Skeletal muscle satellite cell (primary cell): ENCODE results near the gene CAPRIN2.

Experiments used
- H3K27me3 ChIP-seq: 2 replicates; pipeline ENCODE4 v1.7.0; 2013; ENCODE audit warnings: low read length; ENCODE audit not compliant: control insufficient read depth, insufficient read depth
- H3K36me3 ChIP-seq: 2 replicates; pipeline ENCODE4 v1.7.0; 2013; ENCODE audit warnings: mild to moderate bottlenecking, control low read depth, low read length; ENCODE audit not compliant: insufficient read depth
- H3K4me1 ChIP-seq: 2 replicates; pipeline ENCODE4 v1.7.0; 2013; ENCODE audit warnings: low read length; ENCODE audit not compliant: control insufficient read depth, insufficient read depth
- H3K4me2 ChIP-seq: 2 replicates; pipeline ENCODE4 v1.7.0; 2013; ENCODE audit warnings: mild to moderate bottlenecking, low read length
- H3K4me3 ChIP-seq: 2 replicates; pipeline ENCODE4 v1.7.0; 2013; ENCODE audit warnings: low read length
- H3K9ac ChIP-seq: 2 replicates; pipeline ENCODE4 v1.7.0; 2013; ENCODE audit warnings: mild to moderate bottlenecking, low read depth, low read length, moderate library complexity
- H3K9me3 ChIP-seq: replicated peaks from 2 replicates; pipeline ENCODE4 v1.7.0; 2013; ENCODE audit warnings: mild to moderate bottlenecking, control low read depth, low read length

CAPRIN2 gene

GRCh38 chr12:30696103-30696408 is 58.7 kb downstream of the CAPRIN2 start:
- H3K4me2 ChIP-seq = peak overlapping the region; percentile 92

GRCh38 chr12:30695199-30696102 is 59.3 kb downstream of the CAPRIN2 start, which contains the start of gene IPO8:
Gene IPO8 (minus strand): TSS chr12:30695869. CDS start chr12:30695647, 222 bp downstream.
- Histone ChIP-seq H3K4me1 (peaks cover 40% of the 10 kb centered on the region), H3K9me3 (no peaks in the 10 kb centered on the region), H3K36me3 (no peaks in the 10 kb centered on the region)

More at GRCh38 chr12:30696103-30696408, 58.7 kb downstream of the CAPRIN2 start:
- Histone ChIP-seq H3K36me3 (no peaks in the 10 kb centered on the region), H3K27me3 (no peaks in the 10 kb centered on the region), H3K4me1 (peaks cover 45% of the 10 kb centered on the region), H3K9me3 (no peaks in the 10 kb centered on the region), H3K9ac (peak overlapping the region; percentile 88), H3K4me3 (peak overlapping the region; percentile 89)

GRCh38 chr12:30694412-30695198 is 60.1 kb downstream of the CAPRIN2 start:
- H3K9me3 ChIP-seq = no peaks in the 10 kb centered on the region
- no peaks in the 10 kb centered on the region for H3K36me3 ChIP-seq
- H3K4me3 ChIP-seq = peak overlapping the region; percentile 89
- peak overlapping the region; percentile 92 for H3K4me2 ChIP-seq
- no peaks in the 10 kb centered on the region for H3K27me3 ChIP-seq
- H3K9ac ChIP-seq = peak overlapping the region; percentile 88
- peaks cover 39% of the 10 kb centered on the region for H3K4me1 ChIP-seq

More at GRCh38 chr12:30695199-30696102, 59.3 kb downstream of the CAPRIN2 start, which contains the start of gene IPO8:
- no peaks in the 10 kb centered on the region for H3K27me3 ChIP-seq
- H3K9ac ChIP-seq = peak within 1 kb of the TSS; percentile 88
- H3K4me3 ChIP-seq = peak within 1 kb of the TSS; percentile 89
- peak within 1 kb of the TSS; percentile 92 for H3K4me2 ChIP-seq

- Histone ChIP-seq H3K27me3 (no peaks in the 10 kb centered on the region), H3K9me3 (no peaks in the 10 kb centered on the region), H3K4me2 (peak overlapping the region; percentile 32), H3K4me3 (peak overlapping the region; percentile 17), H3K4me1 (peaks cover 39% of the 10 kb centered on the region), H3K9ac (no peak overlapping the region), H3K36me3 (no peaks in the 10 kb centered on the region)
Measured at GRCh38 chr12:30692470-30692869, 62.3 kb downstream of the CAPRIN2 start.

DNA sequence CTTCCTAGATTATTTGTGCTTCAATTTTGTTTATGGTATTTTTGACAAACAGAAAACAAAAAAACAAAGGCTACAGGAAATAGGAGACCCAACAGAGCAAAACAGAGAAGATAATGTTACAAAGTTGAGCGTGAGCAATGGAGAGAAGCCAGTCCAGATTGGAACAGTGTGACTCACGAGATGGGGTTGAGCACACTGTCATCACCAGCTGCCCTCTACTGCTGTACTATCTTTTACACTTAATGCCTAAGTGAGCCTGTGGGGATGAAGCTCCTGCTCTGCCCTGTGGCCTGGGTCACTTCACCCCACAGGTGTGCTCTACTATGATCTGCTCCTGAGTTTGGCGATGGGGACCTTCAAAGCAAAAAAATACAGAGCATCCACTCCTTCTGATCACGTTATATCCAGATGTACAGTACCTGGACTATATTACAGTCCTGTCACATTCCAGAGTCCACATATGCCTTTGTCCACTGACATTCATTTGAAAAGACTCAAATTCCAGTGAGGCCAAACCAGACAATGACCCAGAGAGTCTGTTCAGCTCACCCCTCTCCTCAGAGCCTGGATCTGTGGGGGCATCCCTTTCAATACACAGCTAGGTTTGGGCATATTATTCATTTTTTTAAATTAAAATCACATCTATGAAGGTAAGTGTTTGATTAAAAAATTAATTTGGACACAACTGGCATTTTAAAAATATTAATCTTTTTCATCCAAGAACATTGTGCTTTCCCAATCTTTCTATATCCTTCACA is 63.5 kb downstream of the CAPRIN2 start:
- no peak overlapping the region for H3K9ac ChIP-seq

GRCh38 chr12:30687265-30687986 is 67.3 kb downstream of the CAPRIN2 start:
- Histone ChIP-seq H3K9me3 (no peaks in the 10 kb centered on the region), H3K27me3 (no peaks in the 10 kb centered on the region), H3K4me1 (peaks cover 12% of the 10 kb centered on the region), H3K36me3 (peaks cover 11% of the 10 kb centered on the region), H3K9ac (no peak overlapping the region), H3K4me3 (no peak overlapping the region), H3K4me2 (no peak overlapping the region)

More for the DNA sequence above, 63.5 kb downstream of the CAPRIN2 start:
- peaks cover 37% of the 10 kb centered on the region for H3K4me1 ChIP-seq
- H3K4me2 ChIP-seq = peak overlapping the region; percentile 40
- H3K9me3 ChIP-seq = no peaks in the 10 kb centered on the region
- H3K4me3 ChIP-seq = no peak overlapping the region
- no peaks in the 10 kb centered on the region for H3K36me3 ChIP-seq
- no peaks in the 10 kb centered on the region for H3K27me3 ChIP-seq

- Histone ChIP-seq H3K4me3 (no peak overlapping the region), H3K4me1 (no peaks in the 10 kb centered on the region), H3K9me3 (no peaks in the 10 kb centered on the region), H3K27me3 (no peaks in the 10 kb centered on the region), H3K36me3 (peaks cover 47% of the 10 kb centered on the region), H3K9ac (no peak overlapping the region), H3K4me2 (no peak overlapping the region)
Measured at GRCh38 chr12:30679241-30679640, 75.5 kb downstream of the CAPRIN2 start.

- Histone ChIP-seq H3K36me3 (peaks cover 49% of the 10 kb centered on the region), H3K4me2 (no peak overlapping the region), H3K4me3 (no peak overlapping the region), H3K4me1 (no peaks in the 10 kb centered on the region), H3K9ac (no peak overlapping the region), H3K9me3 (no peaks in the 10 kb centered on the region), H3K27me3 (no peaks in the 10 kb centered on the region)
Measured at GRCh38 chr12:30678221-30678620, 76.5 kb downstream of the CAPRIN2 start.

GRCh38 chr12:30661210-30661609 is 93.5 kb downstream of the CAPRIN2 start:
- peaks cover 32% of the 10 kb centered on the region for H3K36me3 ChIP-seq

More at GRCh38 chr12:30661210-30661609, 93.5 kb downstream of the CAPRIN2 start:
- Histone ChIP-seq H3K4me3 (no peak overlapping the region), H3K4me2 (no peak overlapping the region), H3K9me3 (no peaks in the 10 kb centered on the region), H3K4me1 (no peaks in the 10 kb centered on the region), H3K27me3 (no peaks in the 10 kb centered on the region), H3K9ac (no peak overlapping the region)
